Astrocyte (in vitro differentiated cells and primary cell): Measurements from ENCODE around the gene RHEBL1. TPM values are rescaled to one million over a fixed set of nuclear protein-coding genes. Genes with fewer than 3 reads are reported as not detected.

Experiments
- DNase-seq: peaks from one replicate; pipeline ENCODE4 v3.0.0-alpha.2; 2010; ENCODE audit warnings: low read depth
- FAIRE-seq: peaks from 2 replicates; lab custom pipeline; 2011; peaks lifted over from hg19 to GRCh38; lab: Jason Lieb, UNC
- H2AFZ ChIP-seq: 2 replicates; pipeline ENCODE4 v1.6.0; 2012; ENCODE audit warnings: low read depth, low read length, inconsistent platforms
- H3K27ac ChIP-seq: 2 replicates; pipeline ENCODE4 v1.5.1; 2011; ENCODE audit warnings: low read depth, low read length, inconsistent platforms
- H3K27me3 ChIP-seq: 2 replicates; pipeline ENCODE4 v1.6.0; 2011; ENCODE audit warnings: low read length, inconsistent platforms; ENCODE audit not compliant: insufficient read depth
- H3K36me3 ChIP-seq: 2 replicates; pipeline ENCODE4 v1.5.1; 2011; ENCODE audit warnings: low read length, inconsistent platforms; ENCODE audit not compliant: insufficient read depth
- H3K4me1 ChIP-seq: 2 replicates; pipeline ENCODE4 v1.5.1; 2011; ENCODE audit warnings: low read length, inconsistent platforms; ENCODE audit not compliant: insufficient read depth
- H3K4me2 ChIP-seq: 2 replicates; pipeline ENCODE4 v1.6.0; 2012; ENCODE audit warnings: low read length, inconsistent platforms
- H3K4me3 ChIP-seq: 2 replicates; pipeline ENCODE4 v1.5.1; 2011; ENCODE audit warnings: low read depth, mild to moderate bottlenecking, low read length, inconsistent platforms; ENCODE audit not compliant: insufficient read depth
- H3K79me2 ChIP-seq: 2 replicates; pipeline ENCODE4 v1.6.0; 2012; ENCODE audit warnings: mild to moderate bottlenecking, low read length, inconsistent platforms; ENCODE audit not compliant: insufficient read depth
- H3K9ac ChIP-seq: 2 replicates; pipeline ENCODE4 v1.6.0; 2012; ENCODE audit warnings: mild to moderate bottlenecking, low read length, inconsistent platforms
- H3K9me3 ChIP-seq: 2 replicates; pipeline ENCODE4 v1.5.1; 2012; ENCODE audit warnings: low read depth, mild to moderate bottlenecking, low read length, inconsistent platforms; ENCODE audit not compliant: insufficient read depth
- H4K20me1 ChIP-seq: 2 replicates; pipeline ENCODE4 v1.6.0; 2012; ENCODE audit warnings: low read length, inconsistent platforms; ENCODE audit not compliant: insufficient read depth
- H3K27ac Mint-ChIP-seq: one replicate; pipeline ENCODE4 v1.8.0; 2021; ENCODE audit warnings: mild to moderate bottlenecking, mixed read lengths; ENCODE audit not compliant: unreplicated experiment
- H3K27me3 Mint-ChIP-seq: one replicate; pipeline ENCODE4 v1.8.0; 2021; ENCODE audit warnings: low read depth, mixed read lengths; ENCODE audit not compliant: unreplicated experiment
- H3K36me3 Mint-ChIP-seq: one replicate; pipeline ENCODE4 v1.8.0; 2021; ENCODE audit warnings: low read depth, mixed read lengths; ENCODE audit not compliant: unreplicated experiment
- H3K4me1 Mint-ChIP-seq: one replicate; pipeline ENCODE4 v1.8.0; 2021; ENCODE audit warnings: low read depth, mixed read lengths; ENCODE audit not compliant: unreplicated experiment
- H3K4me3 Mint-ChIP-seq: one replicate; pipeline ENCODE4 v1.8.0; 2021; ENCODE audit warnings: mild to moderate bottlenecking, moderate library complexity, mixed read lengths; ENCODE audit not compliant: unreplicated experiment
- H3K9me3 Mint-ChIP-seq: one replicate; pipeline ENCODE4 v1.8.0; 2021; ENCODE audit warnings: mild to moderate bottlenecking, mixed read lengths; ENCODE audit not compliant: unreplicated experiment
- EZH2 ChIP-seq: IDR thresholded peaks from 2 replicates; pipeline ENCODE4 v1.6.1; 2012; ENCODE audit warnings: mild to moderate bottlenecking, low read length, inconsistent platforms; ENCODE audit not compliant: insufficient read depth
- total RNA-seq: library from RNA; stranded (reverse); gene quantifications from 2 replicates; pipeline ENCODE4 v1.2.1, GENCODE V29; 2021
- TF ChIP-seq, protein P1 (sequence below): IDR thresholded peaks from 2 replicates; pipeline ENCODE4 v1.5.1; 2011; ENCODE audit warnings: low read depth, mild to moderate bottlenecking, inconsistent platforms, low read length, moderate library complexity; ENCODE audit not compliant: insufficient read depth

RHEBL1 gene
- total RNA-seq, 1 donor from 2014 or later, result 1.3 TPM

DNA sequence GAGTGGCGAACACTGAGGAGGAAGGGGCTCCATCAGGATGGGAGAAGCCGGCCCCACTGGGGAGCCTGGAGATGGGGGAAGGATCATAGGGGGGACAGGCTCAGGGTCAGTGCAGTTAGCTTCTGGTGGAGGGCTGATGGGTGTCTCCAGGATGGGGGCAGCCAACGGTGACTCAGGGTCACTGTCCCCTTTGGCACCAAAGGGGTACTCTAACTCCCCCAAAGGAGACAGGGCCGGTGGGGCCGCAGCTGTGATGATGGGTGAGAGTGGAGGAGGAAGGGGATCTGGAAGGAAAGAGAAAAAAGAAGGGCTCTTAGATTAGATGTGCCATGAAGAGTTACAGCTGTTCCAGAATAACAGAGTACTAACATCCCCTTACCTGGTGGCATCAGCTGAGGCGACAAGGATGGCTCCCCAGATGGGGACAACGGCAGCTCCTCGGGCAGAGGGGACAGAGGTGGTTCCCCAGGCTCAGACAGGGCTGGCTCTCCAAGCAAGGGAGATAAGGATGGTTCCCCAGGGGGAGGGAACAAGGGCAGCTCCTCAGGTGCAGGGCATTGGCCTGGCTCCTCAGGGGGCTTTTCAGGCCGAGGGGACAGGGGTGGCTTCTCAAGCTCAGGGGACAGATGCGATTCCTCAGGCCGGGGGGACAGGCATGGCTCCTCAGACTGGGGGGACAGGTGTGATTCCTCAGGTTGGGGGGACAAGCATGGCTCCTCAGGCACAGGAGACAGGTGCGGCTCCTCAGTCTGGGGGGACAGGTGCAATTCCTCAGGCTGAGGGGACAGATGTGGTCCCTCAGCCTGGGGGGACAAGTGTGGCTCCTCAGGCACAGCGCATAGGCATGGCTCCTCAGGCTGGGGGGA lies 19.0 kb downstream of the RHEBL1 start:
- peak overlapping the region; percentile 72 for H3K4me2 ChIP-seq
- H3K79me2 ChIP-seq, result peaks cover 79% of the 10 kb centered on the region
- no peak for DNase-seq
- peaks cover 53% of the 10 kb centered on the region for H3K36me3 ChIP-seq
- peaks cover 32% of the 10 kb centered on the region for H3K4me1 Mint-ChIP-seq
- no peak overlapping the region for H3K4me3 ChIP-seq
- H3K27ac ChIP-seq, result no peak overlapping the region
- no peaks in the 10 kb centered on the region for H3K27me3 ChIP-seq
- peak overlapping the region; percentile 75 for H3K27ac Mint-ChIP-seq
- H3K9me3 ChIP-seq, result no peaks in the 10 kb centered on the region
- peak overlapping the region; percentile 44 for H3K9ac ChIP-seq
- no peak overlapping the region for H3K4me3 Mint-ChIP-seq
- no peak overlapping the region for H2AFZ ChIP-seq
- no peak for FAIRE-seq
- peaks cover 19% of the 10 kb centered on the region for H3K4me1 ChIP-seq
- peaks cover 33% of the 10 kb centered on the region for H3K36me3 Mint-ChIP-seq
- H4K20me1 ChIP-seq, result peaks cover 90% of the 10 kb centered on the region
- H3K9me3 Mint-ChIP-seq, result no peaks in the 10 kb centered on the region
- H3K27me3 Mint-ChIP-seq, result no peaks in the 10 kb centered on the region
- TF ChIP-seq, protein P1, sequence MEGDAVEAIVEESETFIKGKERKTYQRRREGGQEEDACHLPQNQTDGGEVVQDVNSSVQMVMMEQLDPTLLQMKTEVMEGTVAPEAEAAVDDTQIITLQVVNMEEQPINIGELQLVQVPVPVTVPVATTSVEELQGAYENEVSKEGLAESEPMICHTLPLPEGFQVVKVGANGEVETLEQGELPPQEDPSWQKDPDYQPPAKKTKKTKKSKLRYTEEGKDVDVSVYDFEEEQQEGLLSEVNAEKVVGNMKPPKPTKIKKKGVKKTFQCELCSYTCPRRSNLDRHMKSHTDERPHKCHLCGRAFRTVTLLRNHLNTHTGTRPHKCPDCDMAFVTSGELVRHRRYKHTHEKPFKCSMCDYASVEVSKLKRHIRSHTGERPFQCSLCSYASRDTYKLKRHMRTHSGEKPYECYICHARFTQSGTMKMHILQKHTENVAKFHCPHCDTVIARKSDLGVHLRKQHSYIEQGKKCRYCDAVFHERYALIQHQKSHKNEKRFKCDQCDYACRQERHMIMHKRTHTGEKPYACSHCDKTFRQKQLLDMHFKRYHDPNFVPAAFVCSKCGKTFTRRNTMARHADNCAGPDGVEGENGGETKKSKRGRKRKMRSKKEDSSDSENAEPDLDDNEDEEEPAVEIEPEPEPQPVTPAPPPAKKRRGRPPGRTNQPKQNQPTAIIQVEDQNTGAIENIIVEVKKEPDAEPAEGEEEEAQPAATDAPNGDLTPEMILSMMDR, result no peak
- no peak for TF ChIP-seq EZH2

DNA sequence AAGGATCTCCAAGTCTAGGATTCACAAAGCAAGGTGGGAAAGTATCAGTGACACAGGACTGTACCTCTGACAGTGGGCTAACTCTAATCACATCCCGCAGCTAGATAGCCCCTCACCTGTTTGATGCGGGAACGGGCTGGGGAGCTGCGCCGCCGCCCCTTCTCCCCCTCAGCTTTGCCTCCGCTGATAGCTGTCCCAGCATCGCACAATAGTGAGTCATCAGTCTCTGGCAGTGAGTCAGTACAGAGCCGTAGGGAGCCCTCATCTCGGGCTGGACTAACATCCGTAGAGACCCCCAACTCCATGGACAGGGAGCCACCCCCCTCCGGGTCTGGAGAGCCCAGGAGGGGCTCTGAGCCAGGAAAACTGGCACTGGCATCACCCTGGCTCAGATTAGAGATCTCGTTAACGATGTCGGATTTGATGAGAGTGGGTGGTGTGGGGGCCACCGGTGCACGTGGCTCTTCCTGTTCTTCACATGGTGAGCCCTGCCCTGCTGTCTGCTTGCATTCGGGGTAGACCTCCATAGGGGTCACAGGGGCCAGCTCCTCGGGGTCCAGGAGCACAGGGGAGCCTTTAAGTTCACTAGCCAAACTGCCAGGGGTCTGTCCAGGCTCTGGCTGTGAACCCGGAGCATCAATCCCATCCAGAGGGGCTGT lies 20.1 kb downstream of the RHEBL1 start:
- H2AFZ ChIP-seq, result no peak overlapping the region
- H3K27me3 ChIP-seq, result no peaks in the 10 kb centered on the region
- peaks cover 69% of the 10 kb centered on the region for H3K79me2 ChIP-seq
- Mint-ChIP-seq H3K9me3 (no peaks in the 10 kb centered on the region), H3K4me3 (peak overlapping the region; percentile 27), H3K27me3 (no peaks in the 10 kb centered on the region), H3K4me1 (peaks cover 23% of the 10 kb centered on the region), H3K27ac (peak overlapping the region; percentile 81), H3K36me3 (peaks cover 30% of the 10 kb centered on the region)
- DNase-seq (peak; percentile 66), FAIRE-seq (no peak)
- TF ChIP-seq, protein P1, result no peak
- TF ChIP-seq EZH2, result no peak
- H3K9ac ChIP-seq, result peak overlapping the region; percentile 44
- peak overlapping the region; percentile 71 for H3K27ac ChIP-seq
- H3K36me3 ChIP-seq, result peaks cover 54% of the 10 kb centered on the region
- peak overlapping the region; percentile 72 for H3K4me2 ChIP-seq
- no peak overlapping the region for H3K4me3 ChIP-seq
- peaks cover 87% of the 10 kb centered on the region for H4K20me1 ChIP-seq
- no peaks in the 10 kb centered on the region for H3K9me3 ChIP-seq
- H3K4me1 ChIP-seq, result peaks cover 15% of the 10 kb centered on the region

DNA sequence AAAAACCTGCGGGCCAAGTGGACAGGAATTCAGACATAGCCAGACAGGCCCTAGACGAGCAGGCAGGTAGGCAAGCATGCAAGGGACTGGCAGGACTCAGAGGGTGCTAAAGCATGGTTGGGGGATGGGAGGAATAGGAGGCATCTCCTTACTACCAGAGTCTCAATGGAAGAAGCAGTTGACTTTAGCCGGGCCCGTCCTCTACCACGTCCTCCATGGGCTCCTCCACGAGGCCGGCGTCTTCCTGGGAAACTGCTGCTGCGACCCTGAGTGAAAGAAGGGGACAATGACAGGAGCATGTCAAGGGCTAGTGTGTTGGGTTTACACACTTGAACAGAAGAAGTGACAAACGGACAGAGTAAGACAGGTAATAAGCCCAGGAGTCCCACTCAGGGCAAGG lies 20.8 kb downstream of the RHEBL1 start:
- H3K4me2 ChIP-seq, result peak overlapping the region; percentile 72
- peaks cover 15% of the 10 kb centered on the region for H3K4me1 ChIP-seq
- DNase-seq (no peak), FAIRE-seq (no peak)
- H3K27ac ChIP-seq, result peak overlapping the region; percentile 45
- TF ChIP-seq, protein P1, result no peak
- no peak for TF ChIP-seq EZH2
- no peaks in the 10 kb centered on the region for H3K27me3 Mint-ChIP-seq
- peaks cover 62% of the 10 kb centered on the region for H3K79me2 ChIP-seq
- no peak overlapping the region for H2AFZ ChIP-seq
- no peak overlapping the region for H3K4me3 Mint-ChIP-seq
- H3K27me3 ChIP-seq, result no peaks in the 10 kb centered on the region
- H3K9me3 Mint-ChIP-seq, result no peaks in the 10 kb centered on the region
- H3K36me3 Mint-ChIP-seq, result peaks cover 32% of the 10 kb centered on the region
- peaks cover 86% of the 10 kb centered on the region for H4K20me1 ChIP-seq
- H3K4me3 ChIP-seq, result no peak overlapping the region
- no peaks in the 10 kb centered on the region for H3K9me3 ChIP-seq
- peak overlapping the region; percentile 81 for H3K27ac Mint-ChIP-seq
- no peak overlapping the region for H3K9ac ChIP-seq
- H3K36me3 ChIP-seq, result peaks cover 52% of the 10 kb centered on the region
- peaks cover 22% of the 10 kb centered on the region for H3K4me1 Mint-ChIP-seq
